ENCODE results near the gene MSH5. TPM values are rescaled to one million over a fixed set of nuclear protein-coding genes. Genes with fewer than 3 reads are reported as not detected.

Gene MSH5
- total and polyA plus RNA-seq, 8 donors: 2.2 to 17.4 (median 6.4) TPM

GRCh38 chr6:31720196-31720770 lies 19.5 kb upstream of the MSH5 start:
- Histone ChIP-seq H3K36me3 (no peaks in the 10 kb centered on the region), H3K27me3 (no peaks in the 10 kb centered on the region), H3K4me1 (no peaks in the 10 kb centered on the region), H3K27ac (no peak overlapping the region), H3K4me3 (no peak overlapping the region), H3K9me3 (no peaks in the 10 kb centered on the region)
- TF ChIP-seq CTCF (IDR thresholded peaks at IDR 0.05): no peak
- FAIRE-seq: no peak
- no peak for ATAC-seq
- intact Hi-C loops (cut with DNase I): no loop called here
- WGBS, 2 donors: 73 to 82% methylated on average over 5 of the region's 5 CpGs
- DNase-seq: no peak

- no peak for DNase-seq
- no peaks in the 10 kb centered on the region for H3K4me1 ChIP-seq
- intact Hi-C loops (cut with DNase I): no loop called here
- no peak for TF ChIP-seq CTCF (IDR thresholded peaks at IDR 0.05)
- no peak within 1 kb of the TSS for H3K4me3 ChIP-seq
- no peak within 1 kb of the TSS for H3K27ac ChIP-seq
- H3K36me3 ChIP-seq: no peaks in the 10 kb centered on the region
- H3K9me3 ChIP-seq: no peaks in the 10 kb centered on the region
- WGBS, 2 donors: 61 to 76% methylated on average over 4 of the region's 4 CpGs
- FAIRE-seq: no peak
- ATAC-seq: no peak
- no peaks in the 10 kb centered on the region for H3K27me3 ChIP-seq
Observed at GRCh38 chr6:31721351-31722020, 18.3 kb upstream of the MSH5 start, which contains the start of gene LY6G6C. TSS of gene LY6G6C (minus strand) at chr6:31721746. CDS start at chr6:31721679, 67 bp downstream.

- Histone ChIP-seq H3K27ac (no peak overlapping the region), H3K9me3 (no peaks in the 10 kb centered on the region), H3K4me1 (no peaks in the 10 kb centered on the region), H3K4me3 (no peak overlapping the region), H3K27me3 (no peaks in the 10 kb centered on the region), H3K36me3 (no peaks in the 10 kb centered on the region)
- TF ChIP-seq CTCF (IDR thresholded peaks at IDR 0.05): no peak
- no peak for DNase-seq
- ATAC-seq: no peak
- 76 to 78% methylated on average over 3 of the region's 3 CpGs for WGBS, 2 donors
- no peak for FAIRE-seq
- intact Hi-C loops (cut with DNase I): no loop called here
Observed at GRCh38 chr6:31722173-31722572, 17.6 kb upstream of the MSH5 start.

- ATAC-seq: no peak
- 72 to 79% methylated on average over 46 of the region's 46 CpGs for WGBS, 2 donors
- no peak within 1 kb of the TSS for H3K27ac ChIP-seq
- H3K36me3 ChIP-seq: no peaks in the 10 kb centered on the region
- H3K4me1 ChIP-seq: no peaks in the 10 kb centered on the region
- TF ChIP-seq CTCF (IDR thresholded peaks at IDR 0.05): no peak
- no peak for DNase-seq
- H3K27me3 ChIP-seq: no peaks in the 10 kb centered on the region
- intact Hi-C loops (cut with DNase I): no loop called here
- no peak for FAIRE-seq
- no peak within 1 kb of the TSS for H3K4me3 ChIP-seq
- no peaks in the 10 kb centered on the region for H3K9me3 ChIP-seq
Observed at GRCh38 chr6:31723245-31723979, 16.4 kb upstream of the MSH5 start, which contains the start of gene MPIG6B. TSS of gene MPIG6B (plus strand) at chr6:31723373. CDS start at chr6:31723384, 11 bp downstream.
